NCI-H2196 treated with DMSO at 0.1 percent for 48 hours (cell line): ENCODE data around the gene ENO3.

Experiments used
- DNase-seq: peaks from one replicate; lab custom pipeline; 2025; ENCODE audit not compliant: unreplicated experiment; lab: John Stamatoyannopoulos, UW

Gene ENO3

GRCh38 chr17:4972752-4973151 lies 21.8 kb downstream of the ENO3 start:
- no peak for DNase-seq

GRCh38 chr17:4973256-4974114 lies 22.6 kb downstream of the ENO3 start:
- no peak for DNase-seq

GRCh38 chr17:4974115-4974670 lies 23.3 kb downstream of the ENO3 start:
- DNase-seq, result no peak

GRCh38 chr17:4978726-4979125 lies 27.8 kb downstream of the ENO3 start:
- no peak for DNase-seq

GRCh38 chr17:4980644-4981216 lies 29.8 kb downstream of the ENO3 start:
- no peak for DNase-seq

GRCh38 chr17:4982305-4982704 lies 31.4 kb downstream of the ENO3 start:
- DNase-seq, result no peak

- no peak for DNase-seq
Observed at GRCh38 chr17:4986403-4986802, 35.5 kb downstream of the ENO3 start.

GRCh38 chr17:4986951-4987766 lies 36.2 kb downstream of the ENO3 start, which contains the start of gene CAMTA2:
Gene CAMTA2, minus strand, starts transcription at chr17:4987675. Its CDS starts 1,453 bp downstream, at chr17:4986222.
- peak; percentile 19 for DNase-seq

GRCh38 chr17:4987767-4988567 lies 37.0 kb downstream of the ENO3 start:
- no peak for DNase-seq

GRCh38 chr17:4994081-4994595 lies 43.2 kb downstream of the ENO3 start:
- DNase-seq, result no peak

GRCh38 chr17:4997302-4998026 lies 46.5 kb downstream of the ENO3 start, which contains the start of the genes INCA1 and KIF1C:
Gene INCA1, minus strand, starts transcription at chr17:4997522. Its CDS starts 3,085 bp downstream, at chr17:4994437.
Gene KIF1C, plus strand, starts transcription at chr17:4997950. Its CDS starts 2,297 bp downstream, at chr17:5000247.
- peak; percentile 42 for DNase-seq

GRCh38 chr17:4998027-4998731 lies 47.3 kb downstream of the ENO3 start:
- no peak for DNase-seq

- DNase-seq, result no peak
Observed at GRCh38 chr17:4998732-4999429, 48.0 kb downstream of the ENO3 start.

- no peak for DNase-seq
Observed at GRCh38 chr17:4999430-5000093, 48.6 kb downstream of the ENO3 start.

GRCh38 chr17:5000237-5000639 lies 49.3 kb downstream of the ENO3 start:
- DNase-seq, result no peak

- no peak for DNase-seq
Observed at GRCh38 chr17:5002121-5002788, 51.3 kb downstream of the ENO3 start.

GRCh38 chr17:5003214-5003867 lies 52.4 kb downstream of the ENO3 start:
- no peak for DNase-seq
